ENCODE measurements around the gene MTA3.

DNA sequence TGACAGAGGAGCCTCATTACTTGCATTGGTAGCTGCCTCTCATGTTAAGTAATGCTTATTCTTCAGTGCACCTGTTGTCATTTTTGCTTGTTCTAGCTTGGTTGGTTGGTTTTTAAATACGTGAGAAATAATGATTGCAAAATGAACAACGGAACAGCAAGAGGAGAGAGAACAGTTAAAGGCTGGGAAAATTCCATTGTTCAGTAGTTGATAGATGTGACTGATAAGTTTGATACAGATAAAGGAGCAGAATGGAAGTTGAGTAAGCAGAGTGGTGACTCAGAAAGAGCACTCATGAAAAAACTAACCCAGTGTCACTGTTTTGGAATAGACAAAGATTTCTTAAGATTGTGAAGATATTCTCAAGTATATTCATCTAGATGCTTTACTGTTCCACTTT is 50.5 kb downstream of the MTA3 start:
- TF ChIP-seq POLR2A (IDR thresholded peaks at IDR 0.05) (no peak), CTCF (IDR thresholded peaks at IDR 0.05 in 4 of 5, conservative IDR thresholded peaks at IDR 0.05 in 1 of 5) (no peak)
